NCI-H524 treated with DMSO at 0.1 percent for 48 hours (cell line): ENCODE results near the gene SGSM2.

Experiments used
- DNase-seq: peaks from one replicate; lab custom pipeline; 2025; lab: John Stamatoyannopoulos, UW

Gene SGSM2

DNA sequence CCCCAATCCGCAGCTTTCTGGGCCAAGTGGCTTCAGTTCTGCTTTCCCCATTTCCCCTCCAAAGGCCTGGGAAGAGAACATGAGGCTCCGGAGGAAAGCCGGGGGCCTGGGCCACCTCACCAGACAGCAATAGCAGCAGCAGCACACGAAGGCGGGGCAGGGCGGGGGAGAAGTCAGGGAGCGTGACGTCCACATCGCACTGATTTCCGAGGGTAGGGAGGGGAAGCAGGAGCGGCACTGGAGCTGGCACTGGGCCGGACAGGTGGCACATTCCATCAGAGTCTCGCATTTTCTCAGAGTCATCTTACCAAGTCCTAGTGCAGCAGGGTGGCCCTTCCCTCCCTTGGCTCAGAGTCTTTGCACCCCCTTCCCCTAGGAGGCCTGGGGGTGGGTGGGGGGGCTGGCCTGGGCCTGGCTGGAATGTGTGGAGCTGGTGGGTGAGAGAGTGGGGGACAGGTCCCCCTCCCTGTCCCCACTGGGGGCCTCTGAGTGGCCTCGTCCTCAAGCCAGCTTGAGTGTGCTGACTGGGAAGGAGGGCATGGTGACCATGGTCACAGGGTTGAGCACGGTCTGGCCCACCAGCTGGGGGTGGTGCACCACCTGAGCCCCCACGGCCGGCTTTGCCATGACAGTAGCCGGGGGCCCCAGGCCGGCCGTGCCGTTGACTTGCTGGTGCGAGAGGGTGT is 49.2 kb downstream of the SGSM2 start:
- no peak for DNase-seq

DNA sequence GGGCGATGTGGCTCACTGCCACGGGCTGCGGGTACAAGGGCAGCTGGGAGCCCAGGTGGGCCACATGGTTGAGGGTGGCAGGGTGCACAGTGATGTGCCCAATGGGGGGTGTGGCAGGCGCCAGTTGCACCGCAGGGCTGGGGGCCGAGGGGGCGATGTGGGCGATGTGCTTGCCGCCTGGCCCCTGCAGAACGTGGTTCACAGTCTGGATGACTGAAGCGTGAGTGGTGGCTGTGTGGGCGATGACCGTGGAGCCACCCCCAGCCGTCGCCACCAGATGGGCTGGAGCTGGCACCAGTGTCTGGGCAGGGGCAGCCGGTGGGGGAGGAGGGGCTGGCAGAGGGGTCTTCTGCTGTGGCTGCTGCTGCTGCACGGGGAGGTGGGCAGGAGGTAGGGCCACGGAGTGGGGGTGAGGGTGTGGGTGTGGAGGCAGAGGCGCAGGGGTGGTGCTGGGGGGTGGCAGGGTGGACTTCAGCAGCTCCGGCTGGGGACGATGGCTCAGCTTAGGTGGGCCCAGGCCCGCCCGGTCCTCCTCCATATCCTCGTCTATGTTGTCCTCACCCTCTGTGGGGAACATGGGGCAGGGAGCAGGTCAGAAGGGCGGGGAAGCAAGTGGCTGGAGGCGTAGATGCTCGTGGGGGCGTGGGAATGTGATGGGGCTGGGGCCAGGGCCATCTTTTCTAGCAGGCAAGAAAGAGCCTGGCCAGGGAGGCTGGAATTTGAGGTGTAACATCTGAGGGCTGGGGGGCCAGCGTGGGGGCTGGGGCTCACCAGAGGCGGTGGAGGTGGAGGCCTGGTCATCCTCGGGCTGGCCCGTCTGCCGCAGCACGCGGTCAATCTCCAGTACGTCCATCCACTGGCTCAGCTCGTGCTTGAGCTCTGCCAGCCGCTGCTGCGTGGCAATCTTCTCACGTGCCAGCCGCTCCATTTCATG is 50.1 kb downstream of the SGSM2 start:
- DNase-seq = no peak

DNA sequence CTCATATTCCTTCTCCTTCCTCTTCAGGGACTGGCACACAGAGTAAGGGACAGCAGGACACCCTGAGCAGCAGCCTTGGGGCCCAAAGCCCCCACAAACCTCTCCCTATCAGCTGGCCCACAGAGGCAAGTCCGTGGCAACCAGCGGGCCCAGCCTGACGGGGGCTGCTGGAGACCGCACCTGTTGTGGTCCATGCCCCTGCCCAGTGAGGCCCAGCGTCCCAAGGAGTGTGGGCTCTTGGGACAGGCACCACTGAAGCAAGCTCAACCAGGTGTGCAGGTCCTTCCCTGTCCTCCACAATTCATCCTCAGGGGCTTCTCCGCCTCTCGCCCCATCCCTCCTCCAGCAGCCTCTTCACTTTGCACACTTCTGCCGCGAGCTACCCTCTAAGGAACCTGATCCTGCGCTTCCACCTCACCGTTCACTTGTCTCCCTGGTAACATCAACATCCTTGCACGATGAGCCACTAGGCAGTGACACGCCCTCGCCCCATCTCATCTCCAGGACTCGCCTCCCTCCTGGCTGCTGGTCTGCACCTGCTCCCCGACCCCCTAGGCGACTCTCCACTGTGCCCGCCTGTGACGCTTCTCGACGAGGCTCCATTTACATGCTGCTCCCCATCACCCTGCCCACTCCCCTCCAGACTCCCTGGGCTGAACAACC is 50.9 kb downstream of the SGSM2 start:
- DNase-seq = no peak

DNA sequence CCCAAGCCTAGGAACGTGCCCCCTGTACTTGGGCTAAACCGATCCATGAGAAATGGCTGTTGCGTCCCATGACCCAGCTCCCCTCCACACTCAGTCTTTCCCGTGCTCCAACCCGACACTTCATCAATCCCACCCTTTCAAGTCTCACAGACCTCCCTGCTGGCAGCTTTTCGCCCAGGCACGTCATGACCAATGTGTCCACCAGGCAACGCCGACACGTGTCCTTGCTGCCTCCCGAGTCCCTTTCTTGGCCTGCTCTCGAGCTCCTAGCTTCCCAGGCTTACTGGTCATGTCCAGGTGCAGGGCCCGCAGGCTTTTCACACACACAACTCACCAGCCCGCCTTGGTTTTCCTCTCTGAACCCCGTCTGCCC is 51.4 kb downstream of the SGSM2 start:
- DNase-seq = no peak

DNA sequence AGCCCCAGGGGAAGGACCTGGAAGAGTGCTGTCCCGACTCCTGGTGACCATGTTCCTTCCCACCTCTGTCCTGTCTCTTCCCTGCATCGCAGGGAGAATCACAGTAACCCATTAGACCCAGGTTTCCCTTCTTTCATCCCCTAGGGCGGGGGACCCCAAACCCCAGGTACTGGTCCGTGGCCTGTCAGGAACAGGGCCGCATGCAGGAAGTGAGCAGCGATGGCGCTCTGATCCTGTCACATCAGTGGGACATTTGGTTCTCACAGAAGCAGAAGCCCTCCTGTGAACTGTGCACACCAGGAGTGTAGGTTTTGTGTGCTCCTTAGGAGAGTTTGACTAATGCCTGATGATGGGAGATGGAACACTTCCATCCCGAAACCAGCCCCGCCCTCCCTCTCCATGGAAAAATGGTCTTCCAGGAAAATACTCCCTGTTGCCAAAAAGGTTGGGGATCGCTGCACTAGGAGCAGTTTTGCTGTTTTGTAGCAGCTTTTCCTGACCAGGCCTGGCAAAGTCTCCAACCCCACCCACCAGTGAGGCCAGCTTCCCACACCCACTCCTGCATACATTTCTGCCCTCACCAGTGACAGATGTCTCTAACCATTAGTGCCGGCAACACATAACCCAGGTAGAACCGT is 53.0 kb downstream of the SGSM2 start:
- no peak for DNase-seq

DNA sequence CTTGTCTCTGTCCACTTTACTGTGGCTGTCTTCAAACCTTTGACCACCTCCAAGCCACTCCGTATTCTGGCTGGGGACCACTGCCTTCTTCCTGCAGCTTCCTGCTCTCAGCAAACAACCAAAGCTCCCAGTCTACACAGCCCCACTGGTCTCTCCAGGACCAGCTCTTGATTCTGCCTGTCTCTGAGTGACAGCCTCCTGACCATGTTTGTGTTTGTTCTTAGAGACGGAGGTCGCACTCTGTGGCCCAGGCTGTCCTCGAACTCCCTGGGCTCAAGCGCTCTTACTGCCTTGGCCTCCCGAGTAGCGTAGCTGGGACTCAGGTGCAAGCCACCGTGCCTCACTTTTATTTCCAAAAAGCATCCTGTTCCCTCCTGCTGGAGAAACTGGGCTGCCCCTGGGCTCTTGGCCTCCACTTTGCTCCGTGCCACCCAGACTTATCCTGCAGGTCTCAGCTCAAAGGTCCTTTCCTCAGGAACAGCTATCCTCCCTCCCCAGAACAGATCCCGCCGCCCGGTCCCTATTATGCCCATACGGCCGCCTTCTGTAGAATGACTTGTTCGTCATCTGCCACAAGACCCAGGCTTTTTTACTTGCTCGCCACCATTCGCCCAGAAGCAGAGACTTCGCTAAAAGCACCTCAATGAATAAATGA is 54.4 kb downstream of the SGSM2 start:
- no peak for DNase-seq

DNA sequence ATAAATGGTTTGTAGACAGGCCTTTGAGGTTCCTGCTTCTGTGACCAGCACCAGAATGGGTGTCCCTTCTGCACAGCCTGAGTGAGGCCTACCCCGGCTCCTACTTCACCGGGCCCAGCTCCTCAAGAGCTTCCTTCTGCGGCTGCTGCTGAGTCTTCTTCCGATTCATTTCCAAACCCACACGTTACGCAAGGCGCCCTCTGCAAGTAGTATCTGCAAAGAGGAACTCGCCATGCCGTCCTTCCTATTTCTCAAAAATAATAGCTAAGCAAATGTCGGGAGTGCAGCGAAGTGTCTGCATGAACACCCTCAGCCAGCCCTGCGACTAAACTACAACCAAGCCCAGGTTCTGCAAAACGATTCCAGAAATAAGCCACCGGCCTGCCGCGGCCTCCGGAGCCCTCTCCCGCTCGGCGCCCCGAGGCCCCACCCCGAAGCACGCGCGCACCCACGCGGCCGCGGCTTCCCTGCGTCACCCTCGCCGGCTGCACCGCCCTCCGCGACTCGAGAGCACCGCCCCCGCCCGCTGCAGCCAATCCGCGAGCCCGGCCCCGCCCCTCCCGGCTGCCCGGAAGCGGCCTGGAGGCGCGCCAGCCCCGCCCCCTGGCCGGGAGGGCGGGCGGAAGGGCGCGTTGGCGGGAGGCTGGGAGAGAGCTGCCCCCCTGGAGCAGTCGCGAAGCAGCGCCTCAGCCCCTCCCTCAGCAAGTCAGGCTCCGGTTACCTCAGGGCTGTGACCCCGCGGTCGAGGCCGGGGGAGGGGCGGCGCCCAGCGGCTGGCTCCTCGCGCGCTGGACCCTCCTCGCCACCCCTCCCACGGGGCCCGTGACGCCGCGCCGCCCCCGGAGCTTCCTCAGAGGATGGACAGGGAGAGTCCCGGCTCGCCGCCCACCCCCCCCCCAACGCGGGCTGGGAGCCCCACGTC is 55.2 kb downstream of the SGSM2 start:
- peak; percentile 27 for DNase-seq

DNA sequence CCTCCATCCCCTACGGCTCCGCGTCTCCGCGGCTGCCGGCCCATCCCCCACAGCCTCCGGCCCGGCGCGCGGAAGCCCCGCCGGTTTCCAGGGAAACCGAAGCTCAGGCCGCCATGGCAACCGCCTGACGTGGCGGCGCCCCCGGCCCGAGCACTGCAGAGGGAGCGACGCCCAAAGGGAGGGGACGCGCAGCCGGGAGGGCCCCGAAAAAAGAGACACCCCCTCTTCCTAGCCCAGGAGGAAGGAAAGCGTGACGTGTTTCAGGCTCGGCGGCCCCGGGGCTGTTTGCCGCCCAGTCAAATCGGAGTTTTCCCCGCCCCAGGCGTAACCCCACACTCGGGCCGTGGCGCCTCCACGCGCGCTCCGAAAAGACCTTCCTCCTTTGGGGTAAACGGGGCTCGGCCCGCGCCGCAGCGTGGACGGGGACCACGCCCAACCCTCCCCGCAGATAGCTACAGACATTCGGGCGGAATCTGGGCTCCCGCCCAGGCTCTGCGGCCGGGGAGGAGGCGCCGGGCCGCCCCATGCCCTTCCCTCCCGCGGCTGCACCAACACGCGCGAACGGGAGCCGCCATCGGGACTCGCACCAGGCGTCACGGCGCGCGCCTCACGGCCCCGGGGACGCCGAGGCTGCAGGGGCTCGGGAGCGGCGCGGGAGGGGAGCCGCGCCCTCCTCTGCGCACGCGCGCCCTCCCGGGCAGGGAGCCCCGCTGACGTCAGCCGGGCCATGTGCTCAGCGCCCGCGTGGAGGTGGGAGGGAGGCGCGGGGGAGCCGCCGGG is 56.1 kb downstream of the SGSM2 start:
- no peak for DNase-seq

DNA sequence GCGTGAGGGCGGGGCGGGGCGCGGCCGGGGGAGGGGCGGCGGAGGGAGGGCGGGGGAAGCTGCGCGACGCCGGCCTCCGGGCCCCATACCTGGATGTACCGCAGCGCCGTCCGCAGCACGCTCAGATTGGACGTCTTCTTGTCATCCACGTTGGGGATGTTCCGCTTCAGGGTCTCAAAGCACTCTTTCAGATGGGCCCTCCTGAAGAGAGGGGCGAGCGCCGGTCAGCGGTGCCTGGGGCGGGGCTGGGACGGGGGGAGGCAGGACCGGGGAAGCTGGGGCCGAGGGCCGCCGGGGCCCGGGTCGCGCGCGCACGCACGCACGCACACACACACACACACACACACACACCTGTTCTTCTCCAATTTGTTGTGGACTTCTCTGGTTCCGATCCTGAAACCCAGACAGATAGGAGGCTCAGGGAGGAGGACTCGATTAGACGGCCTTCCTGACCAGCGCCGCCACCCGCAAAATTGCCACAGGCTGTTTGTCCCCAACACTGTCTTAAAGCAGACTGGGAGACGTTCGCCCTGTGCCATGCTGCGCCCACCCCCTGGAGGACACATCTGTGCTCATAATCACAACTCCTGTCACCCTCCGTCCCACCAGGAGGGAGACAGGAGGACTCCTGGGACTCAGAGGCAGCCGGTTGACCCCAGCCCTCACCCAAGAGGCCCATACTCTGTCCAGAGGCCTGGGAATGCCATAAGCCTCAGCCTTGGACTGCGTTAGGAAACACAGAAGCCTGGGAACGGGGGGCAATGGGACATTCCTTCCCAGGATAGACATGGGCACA is 56.9 kb downstream of the SGSM2 start:
- no peak for DNase-seq

DNA sequence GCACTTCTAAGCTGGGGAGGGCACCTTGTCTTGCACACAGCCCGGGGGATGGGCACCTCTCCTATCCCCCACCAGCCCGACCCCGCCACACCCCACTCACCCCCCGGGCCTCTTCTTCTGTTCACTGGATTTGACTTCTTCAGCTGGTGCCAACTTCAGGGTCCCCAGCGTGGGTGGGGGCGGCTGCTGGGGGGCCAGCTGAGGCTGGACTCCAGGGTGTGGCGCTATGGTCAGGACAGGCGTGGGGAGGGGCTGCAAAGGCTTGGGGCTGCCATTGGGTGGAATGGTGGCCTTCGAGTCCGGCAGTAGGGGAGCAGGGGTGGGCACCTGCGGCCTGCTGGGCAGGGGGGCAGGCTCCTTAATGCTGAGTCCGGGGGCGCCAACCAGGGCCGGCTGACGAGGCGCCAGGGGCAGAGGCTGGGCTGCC is 57.5 kb downstream of the SGSM2 start:
- no peak for DNase-seq

DNA sequence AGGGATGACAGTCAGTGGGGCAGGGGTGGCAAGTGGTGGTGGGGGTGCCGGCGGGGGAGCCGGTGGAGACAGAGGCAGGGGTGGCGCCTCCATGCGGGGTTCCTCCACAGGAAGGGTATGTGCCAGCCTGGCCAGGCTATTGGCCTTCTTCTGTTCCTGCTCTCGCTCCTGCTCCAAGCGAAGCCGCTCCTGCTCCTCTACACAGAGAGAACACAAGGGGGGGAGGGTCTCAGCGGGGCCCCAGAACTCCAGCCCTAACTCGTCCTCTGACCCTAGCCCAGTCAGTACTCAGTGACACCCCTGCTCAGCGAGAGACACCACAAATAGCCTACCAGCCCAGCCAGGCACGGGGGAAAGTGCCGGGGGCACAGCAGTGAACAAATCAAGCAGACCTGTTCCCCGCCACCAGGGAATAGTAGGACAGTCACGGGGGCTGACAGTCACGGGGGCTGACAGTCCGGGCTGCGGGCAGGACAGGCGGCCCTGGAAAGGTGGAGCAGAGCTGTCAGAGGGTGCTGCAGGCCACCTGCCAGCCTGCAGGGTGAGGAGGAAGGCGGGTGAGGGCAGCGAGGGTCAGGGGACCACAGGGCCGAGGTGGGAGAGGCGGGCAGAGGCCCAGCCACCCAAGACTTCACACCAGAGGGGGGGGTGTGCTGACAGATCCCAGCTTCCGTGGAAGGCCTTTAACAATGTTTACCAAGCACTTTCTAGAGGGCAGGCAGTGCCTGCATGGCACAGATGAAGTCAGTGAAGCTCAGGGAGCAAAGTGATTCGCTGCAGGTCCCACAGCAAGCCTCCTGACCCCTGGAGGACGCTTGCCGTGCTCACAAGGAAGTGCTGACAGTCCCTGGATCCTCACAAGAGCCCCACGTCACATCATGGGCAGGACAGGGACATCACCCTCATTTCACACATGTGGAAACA is 58.2 kb downstream of the SGSM2 start:
- no peak for DNase-seq

DNA sequence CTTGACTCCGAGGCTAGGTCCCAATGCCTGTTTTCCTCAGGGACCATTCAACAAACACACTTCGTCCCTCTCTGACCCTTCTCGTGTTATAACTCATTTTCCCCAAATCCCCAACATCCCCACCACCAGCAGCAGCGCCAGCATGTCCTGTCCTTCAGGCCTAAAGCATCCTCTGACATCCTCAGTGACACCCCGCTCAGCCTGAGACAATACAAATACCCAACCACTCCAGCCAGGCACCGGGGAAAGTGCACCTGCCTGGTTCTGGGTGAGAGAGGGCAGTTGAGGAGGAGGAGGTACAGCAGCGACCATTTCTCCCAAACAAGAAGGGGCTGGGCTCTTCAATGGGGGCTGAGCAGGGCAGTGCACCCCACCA is 58.9 kb downstream of the SGSM2 start:
- no peak for DNase-seq

DNA sequence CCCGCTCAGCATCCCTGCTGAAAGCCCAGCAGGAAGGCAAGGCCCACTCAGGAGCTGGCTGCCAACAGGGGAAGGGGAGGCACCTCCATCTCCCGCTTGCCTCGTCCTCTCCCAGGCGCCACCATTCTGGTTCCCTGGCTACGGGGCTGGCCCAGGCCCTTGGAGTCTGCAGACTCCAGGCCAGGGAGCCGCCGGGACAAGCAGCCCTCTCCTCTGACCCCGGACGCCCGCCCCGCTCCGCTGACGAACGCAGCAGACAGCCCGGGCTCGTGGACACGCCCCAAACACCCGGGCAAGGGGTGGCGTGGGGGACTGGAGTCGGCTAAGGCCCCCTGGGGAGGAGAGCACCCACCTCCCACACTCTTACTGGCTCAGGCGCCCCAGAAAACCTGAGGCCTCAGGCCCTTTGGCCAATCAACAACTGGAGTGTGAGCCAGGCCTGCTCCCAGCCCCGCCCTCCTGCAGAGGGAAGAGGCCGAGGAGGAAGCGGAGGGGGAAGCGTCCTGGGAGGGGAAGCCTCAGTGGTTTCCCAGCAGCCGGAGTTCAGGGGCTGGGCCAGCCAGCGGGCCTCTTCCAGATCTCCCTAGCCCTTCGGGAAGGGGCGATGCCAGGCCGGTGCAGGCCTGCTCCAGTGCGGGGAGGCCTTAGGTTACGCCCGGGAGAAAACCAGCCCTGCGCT is 59.4 kb downstream of the SGSM2 start:
- no peak for DNase-seq

DNA sequence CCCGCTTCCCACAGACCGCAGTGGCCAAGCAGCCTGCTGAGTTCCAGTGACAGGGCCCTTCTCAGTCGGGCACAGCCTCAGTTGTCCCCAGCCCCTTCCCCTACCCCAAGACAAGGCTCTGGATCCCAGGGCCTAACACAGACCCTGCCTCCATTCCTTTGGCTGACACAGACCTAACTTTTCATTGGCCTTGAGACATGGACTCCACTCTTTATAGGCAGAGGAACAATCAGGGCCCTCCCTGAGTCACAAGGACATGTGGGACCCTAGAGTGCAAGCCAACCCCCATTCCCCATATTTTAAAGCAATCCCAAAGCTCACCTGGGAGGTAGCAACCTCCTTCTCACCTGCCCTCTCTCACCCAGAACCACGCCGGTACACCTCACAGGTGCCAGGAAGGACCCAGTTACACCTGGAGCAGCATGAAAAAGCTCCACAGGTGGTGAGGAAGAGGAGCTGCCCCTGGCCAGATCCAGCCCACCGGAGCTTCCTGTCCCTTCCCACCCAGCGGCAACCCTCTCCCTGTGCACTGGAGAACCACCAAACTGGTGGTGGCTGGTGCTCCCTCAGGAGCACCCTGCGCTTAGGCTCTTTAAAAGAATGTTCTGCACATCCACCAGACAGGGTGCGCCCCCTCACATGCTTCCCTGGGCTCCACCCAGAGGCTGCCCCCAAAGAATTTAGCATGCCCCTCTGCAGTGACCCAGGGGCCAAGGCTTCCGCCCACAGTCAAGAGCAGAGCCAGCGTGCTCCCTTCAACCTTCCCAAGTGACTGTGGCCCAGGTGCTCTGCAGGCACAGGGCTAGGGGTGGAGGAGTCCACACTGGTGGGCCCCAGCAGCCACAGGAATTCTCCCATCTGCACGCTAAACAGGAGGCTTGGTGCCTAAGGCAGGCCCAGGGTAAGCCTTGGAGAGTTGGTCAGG is 60.2 kb downstream of the SGSM2 start:
- no peak for DNase-seq

DNA sequence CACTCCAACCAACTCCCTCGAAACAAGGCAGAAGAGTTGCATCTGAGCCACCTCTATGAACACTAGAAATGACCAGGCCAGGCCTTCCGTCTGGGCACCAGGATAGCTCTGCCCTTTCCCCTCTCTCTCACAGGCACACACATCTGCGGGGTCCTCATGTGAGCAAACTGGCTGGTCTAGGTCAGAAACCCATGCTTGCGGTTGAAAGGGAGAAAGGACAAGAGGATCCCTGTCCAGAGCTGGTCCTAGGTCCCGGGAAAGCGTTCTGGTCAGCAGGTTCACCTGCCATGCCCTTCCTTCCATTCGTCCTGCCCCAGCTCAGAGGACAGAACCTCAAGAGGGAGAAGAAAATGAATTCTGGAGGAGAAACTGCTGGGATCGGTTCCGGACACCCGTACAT is 60.9 kb downstream of the SGSM2 start:
- DNase-seq = no peak
